CD1c-positive myeloid dendritic cell (primary cell): ENCODE data around the gene ICA1L.

Experiments
- DNase-seq: peaks from one replicate; pipeline ENCODE4 v3.0.0-alpha.2; 2016; ENCODE audit errors: extremely low spot score

Gene ICA1L

DNA sequence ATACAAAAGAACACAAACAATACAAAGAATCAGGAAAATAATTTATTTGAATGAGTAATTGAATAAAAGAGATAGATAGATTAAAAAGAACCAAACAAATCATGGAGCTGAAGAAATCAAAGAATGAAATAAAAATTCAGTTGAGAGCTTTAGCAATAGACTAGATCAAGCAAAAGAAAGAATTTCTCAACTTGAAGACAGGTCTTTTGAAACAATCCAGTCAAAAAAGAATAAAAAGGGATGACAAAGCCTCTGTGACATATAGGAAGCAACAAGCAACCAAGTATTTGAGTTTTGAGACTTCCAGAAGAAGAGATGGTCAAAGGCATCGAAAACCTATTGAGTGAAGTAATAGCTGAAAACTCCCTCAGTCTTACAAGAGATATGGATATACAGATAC lies 128.0 kb downstream of the ICA1L start:
- DNase-seq, result no peak

GRCh38 chr2:202736826-202737225 lies 134.7 kb downstream of the ICA1L start:
- DNase-seq, result no peak

DNA sequence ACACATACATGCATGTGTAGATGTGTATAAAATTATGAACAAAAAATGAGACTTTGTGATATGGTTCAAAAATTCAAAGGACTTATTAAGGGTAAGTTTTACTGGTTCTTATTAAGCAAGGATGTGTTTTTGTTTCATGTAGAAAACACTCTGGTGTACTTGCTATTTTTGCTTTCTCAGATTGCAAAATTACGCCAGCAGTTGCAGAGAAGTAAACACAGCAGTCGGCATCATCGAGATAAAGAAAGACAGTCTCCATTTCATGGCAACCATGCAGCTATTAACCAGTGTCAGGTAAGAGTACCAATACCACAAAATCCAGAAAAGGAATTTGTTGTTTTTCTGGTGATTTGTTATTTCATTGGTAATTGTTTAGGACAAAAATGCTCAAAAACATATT lies 145.5 kb downstream of the ICA1L start:
- no peak for DNase-seq

- no peak for DNase-seq
These were observed 147.8 kb downstream of the ICA1L start for GRCh38 chr2:202723746-202724145.
